K562 (cell line): ENCODE data around the gene STAB2. TPM values are rescaled to one million over a fixed set of nuclear protein-coding genes. Genes with fewer than 3 reads are reported as not detected.

Experiments
- ATAC-seq: fragments of 200-7000 bp; cut with Tn5 transposase; 3 replicates; pipeline ENCODE4 v1.9.1; 2020; ENCODE audit warnings: moderate library complexity
- BruUV-seq: library from RNA; stranded (reverse); fragments of 400-500 nt; replicated peaks from 2 replicates; lab custom pipeline; 2021; lab: Mats Ljungman, UMichigan
- CTCF ChIA-PET: fragments of 300-600 bp; formaldehyde crosslinking; extraction: SDS; loops from one replicate; lab custom pipeline; 2021; ENCODE audit warnings: low intra/inter-chr PET ratio; lab: Yijun Ruan, JAX
- POLR2A ChIA-PET: fragments of 300-600, 350-650 bp; sonication (Branson Sonifier 250); formaldehyde crosslinking; extraction: SDS; loops from one replicate; lab custom pipeline; 2021; ENCODE audit warnings: antibody characterized with exemption, inconsistent platforms; lab: Yijun Ruan, JAX
- DNase-seq, 4 experiments: peaks; one replicate each; pipeline versions ENCODE4 v3.0.0 to v3.0.0-alpha.2; 2011 to 2018; ENCODE audit warnings: low spot score in 3 of 4, mixed read lengths in 3 of 4; ENCODE audit errors: extremely low read depth in 1 of 4
- FAIRE-seq: peaks from 2 replicates; lab custom pipeline; 2011; peaks lifted over from hg19 to GRCh38; lab: Jason Lieb, UNC
- H2AFZ ChIP-seq: 2 replicates; pipeline ENCODE4 v1.6.0; 2011; ENCODE audit warnings: low read depth, low read length, control low read depth, inconsistent platforms
- H3K27ac ChIP-seq: fragments of 200-600 bp; 3 replicates; pipeline ENCODE4 v1.8.0; 2011; ENCODE audit warnings: low read depth, mild to moderate bottlenecking, control low read depth, inconsistent platforms, low read length, moderate library complexity, mixed read lengths; ENCODE audit errors: extremely low read depth
- H3K27me3 ChIP-seq, 2 experiments: fragments of 300-600 bp in 1 of 2; 2 replicates in 1 of 2; 3 replicates in 1 of 2; pipeline versions ENCODE4 v1.6.0 to v1.8.0; 2011; ENCODE audit warnings: inconsistent platforms in 2 of 2, low read length in 2 of 2, mild to moderate bottlenecking in 1 of 2, mixed read lengths in 1 of 2, moderate library complexity in 1 of 2; ENCODE audit not compliant: control insufficient read depth in 2 of 2, insufficient read depth in 2 of 2
- H3K36me3 ChIP-seq: fragments of 300-600 bp; 3 replicates; pipeline ENCODE4 v1.8.0; 2011; ENCODE audit warnings: mild to moderate bottlenecking, low read length, inconsistent platforms; ENCODE audit not compliant: control insufficient read depth, insufficient read depth
- H3K4me1 ChIP-seq, 2 experiments: fragments of 200-600 bp in 1 of 2; replicated peaks in 1 of 2; 2 replicates in 1 of 2; 3 replicates in 1 of 2; pipeline versions ENCODE4 v1.5.1 to v1.8.0; 2011; ENCODE audit warnings: inconsistent platforms in 2 of 2, low read length in 2 of 2, mild to moderate bottlenecking in 1 of 2, mixed read lengths in 1 of 2, moderate library complexity in 1 of 2; ENCODE audit not compliant: control insufficient read depth in 2 of 2, insufficient read depth in 2 of 2
- H3K4me2 ChIP-seq: 2 replicates; pipeline ENCODE4 v1.6.1; 2011; ENCODE audit warnings: low read length, control low read depth, inconsistent platforms, mixed read lengths; ENCODE audit not compliant: insufficient read depth
- H3K4me3 ChIP-seq: fragments of 200-600 bp; sonication (generic), shearing (Covaris generic); 2 replicates; pipeline ENCODE4 v1.5.1; 2016; ENCODE audit warnings: control low read depth, inconsistent platforms
- H3K79me2 ChIP-seq: fragments of 200-600 bp; 3 replicates; pipeline ENCODE4 v1.8.0; 2011; ENCODE audit warnings: low read length, inconsistent platforms; ENCODE audit not compliant: control insufficient read depth, insufficient read depth
- H3K9ac ChIP-seq, 2 experiments: 2 replicates each; pipeline versions ENCODE4 v1.6.0 to v1.6.1; 2011; ENCODE audit warnings: low read depth in 2 of 2, low read length in 2 of 2, control low read depth in 1 of 2, inconsistent platforms in 1 of 2, mild to moderate bottlenecking in 1 of 2, mixed read lengths in 1 of 2; ENCODE audit not compliant: insufficient read depth in 1 of 2
- H3K9me1 ChIP-seq: one replicate; pipeline ENCODE4 v1.6.0; 2011; ENCODE audit warnings: inconsistent platforms, mild to moderate bottlenecking, low read length, moderate library complexity; ENCODE audit not compliant: control insufficient read depth, insufficient read depth
- H3K9me3 ChIP-seq: replicated peaks from 2 replicates; pipeline ENCODE4 v1.5.1; 2011; ENCODE audit warnings: low read depth, low read length, inconsistent platforms; ENCODE audit not compliant: control insufficient read depth, insufficient read depth
- H4K20me1 ChIP-seq: replicated peaks from 2 replicates; pipeline ENCODE4 v1.6.1; 2011; ENCODE audit warnings: low read length, inconsistent platforms, mixed read lengths; ENCODE audit not compliant: control insufficient read depth, insufficient read depth
- BRD9 ChIP-seq: fragments of 450-650 bp; IDR thresholded peaks from 2 replicates; pipeline ENCODE4 v1.6.1; 2018; ENCODE audit warnings: low read depth; ENCODE audit not compliant: partially characterized antibody
- CEBPB ChIP-seq: fragments of 450-650 bp; IDR thresholded peaks from 2 replicates; pipeline ENCODE4 v1.6.1; 2016; ENCODE audit warnings: missing genetic modification characterization, missing compliant biosample characterization
- FOXK1 ChIP-seq: sonication (generic); formaldehyde crosslinking; IDR thresholded peaks from 2 replicates; pipeline ENCODE4 v1.8.0; 2022; ENCODE audit warnings: missing genetic modification reagents, mild to moderate bottlenecking, borderline replicate concordance
- GATA2 ChIP-seq: sonication (generic); formaldehyde crosslinking; IDR thresholded peaks from 2 replicates; pipeline ENCODE4 v1.4.0; 2020; ENCODE audit warnings: mild to moderate bottlenecking, missing genetic modification reagents
- MCM3 ChIP-seq: fragments of 450-650 bp; IDR thresholded peaks from 2 replicates; pipeline ENCODE4 v1.6.1; 2016
- POLR2A ChIP-seq: fragments of 450-650 bp; conservative IDR thresholded peaks from 2 replicates; pipeline ENCODE4 v1.6.1; 2016
- PPARD ChIP-seq: fragments of 250-450 bp; sonication (Bioruptor Pico); IDR thresholded peaks from 2 replicates; pipeline ENCODE4 v1.8.0; 2022; ENCODE audit warnings: inconsistent platforms, mild to moderate bottlenecking, moderate library complexity
- RBM34 ChIP-seq: fragments of 200-400 bp; formaldehyde crosslinking; IDR thresholded peaks from 2 replicates; pipeline ENCODE4 v1.6.1; 2018; ENCODE audit warnings: low read length, borderline replicate concordance; ENCODE audit not compliant: insufficient read depth
- SIX5 ChIP-seq, 2 experiments: IDR thresholded peaks; 2 replicates each; pipeline ENCODE4 v1.6.1; 2011; ENCODE audit warnings: low read length in 2 of 2, borderline replicate concordance in 1 of 2, low read depth in 1 of 2, mild to moderate bottlenecking in 1 of 2, moderate library complexity in 1 of 2; ENCODE audit not compliant: insufficient read depth in 1 of 2
- SREBF2 ChIP-seq: sonication (generic); formaldehyde crosslinking; IDR thresholded peaks from 2 replicates; pipeline ENCODE4 v1.4.0; 2020; ENCODE audit warnings: mild to moderate bottlenecking, missing genetic modification reagents
- TBL1XR1 ChIP-seq, 2 experiments: IDR thresholded peaks; 2 replicates each; pipeline ENCODE4 v1.6.1; 2012; ENCODE audit warnings: improper control_type of control experiment in 2 of 2, low read length in 2 of 2, mild to moderate bottlenecking in 1 of 2
- TBP ChIP-seq: optimal IDR thresholded peaks from 2 replicates; pipeline ENCODE3; 2011; ENCODE audit warnings: low read depth, low read length, improper control_type of control experiment
- ZBTB17 ChIP-seq: fragments of 450-650 bp; formaldehyde crosslinking; IDR thresholded peaks from 2 replicates; pipeline ENCODE4 v1.4.0; 2020; ENCODE audit warnings: mild to moderate bottlenecking
- ZFX ChIP-seq: sonication (generic); formaldehyde crosslinking; IDR thresholded peaks from 2 replicates; pipeline ENCODE4 v1.8.0; 2022; ENCODE audit warnings: mild to moderate bottlenecking, missing genetic modification reagents, moderate library complexity
- ZNF212 ChIP-seq: fragments of 450-650 bp; formaldehyde crosslinking; IDR thresholded peaks from 2 replicates; pipeline ENCODE4 v1.4.0; 2020; ENCODE audit warnings: mild to moderate bottlenecking
- WGBS: fragments of 100-300 bp; shearing (Covaris generic); methylation state at CpG from one replicate; pipeline ENCODE4 v1.1.6; 2016; ENCODE audit warnings: low coverage, mixed read lengths; ENCODE audit not compliant: insufficient coverage; ENCODE audit errors: missing lambda C conversion rate; 5-methylcytosine and 5-hydroxymethylcytosine counted together
- in situ Hi-C: fragments of 300-500 bp; cut with MboI; formaldehyde crosslinking; loops from 4 replicates; pipeline ENCODE4 v1.15.0; 2018; ENCODE audit warnings: inconsistent platforms, mixed read lengths
- intact Hi-C: fragments of 100-400 bp; cut with micrococcal nuclease; formaldehyde crosslinking; loops from 2 replicates; pipeline ENCODE4 v1.14.2; 2022
- polyA plus RNA-seq, 8 experiments: library from polyadenylated mRNA; depleted of rRNA in 4 of 8; stranded (reverse) in 5 of 8; unstranded in 3 of 8; fragments of >200 nt; fragmentation: Nextera tagmentation in 2 of 8; fragmentation: Illumina TruSeq in 1 of 8; extraction: Ambion mirVana in 2 of 8; extraction: Trizol in 1 of 8; gene quantifications; 2 replicates each; pipeline versions ENCODE4 v1.2.1 to v1.2.3, GENCODE V29; 2011 to 2014; ENCODE audit warnings: inconsistent platforms in 1 of 8, missing spikeins in 1 of 8
- total RNA-seq, 7 experiments: library from RNA; depleted of rRNA in 6 of 7; stranded (reverse); fragments of >200 nt in 6 of 7; fragmentation: Illumina TruSeq in 2 of 7; extraction: Trizol in 2 of 7; gene quantifications; 2 replicates each; pipeline versions ENCODE4 v1.2.1 to v1.2.3, GENCODE V29; 2011 to 2021; ENCODE audit warnings: low replicate concordance in 1 of 7
- TF ChIP-seq, protein P1 (sequence below): sonication (generic); formaldehyde crosslinking; IDR thresholded peaks from 2 replicates; pipeline ENCODE4 v1.8.0; 2022; ENCODE audit warnings: mild to moderate bottlenecking, missing genetic modification reagents
- TF ChIP-seq, protein P2 (sequence below): fragments of 450-650 bp; formaldehyde crosslinking; IDR thresholded peaks from 2 replicates; pipeline ENCODE4 v1.4.0; 2022; ENCODE audit warnings: missing genetic modification characterization
- TF ChIP-seq, protein P3 (sequence below), 2 experiments: IDR thresholded peaks; 2 replicates each; pipeline ENCODE4 v1.6.1; 2011; ENCODE audit warnings: borderline replicate concordance in 1 of 2, control low read depth in 1 of 2, low read depth in 1 of 2, low read length in 1 of 2, mild to moderate bottlenecking in 1 of 2, mixed read lengths in 1 of 2, moderate library complexity in 1 of 2; ENCODE audit not compliant: insufficient read depth in 1 of 2, insufficient read length in 1 of 2, poor library complexity in 1 of 2, severe bottlenecking in 1 of 2; ENCODE audit errors: extremely low read depth in 1 of 2
- TF ChIP-seq, protein P4 (sequence below): fragments of 250-450 bp; sonication (Bioruptor Pico); IDR thresholded peaks from 2 replicates; pipeline ENCODE4 v1.5.0; 2022; ENCODE audit warnings: mild to moderate bottlenecking

Gene STAB2
- total and polyA plus RNA-seq, 9 of the 15 experiments (the other 6 are each of a cell fraction or from before 2014, with no cell fraction given) = 0.10 TPM; not detected in 8

DNA sequence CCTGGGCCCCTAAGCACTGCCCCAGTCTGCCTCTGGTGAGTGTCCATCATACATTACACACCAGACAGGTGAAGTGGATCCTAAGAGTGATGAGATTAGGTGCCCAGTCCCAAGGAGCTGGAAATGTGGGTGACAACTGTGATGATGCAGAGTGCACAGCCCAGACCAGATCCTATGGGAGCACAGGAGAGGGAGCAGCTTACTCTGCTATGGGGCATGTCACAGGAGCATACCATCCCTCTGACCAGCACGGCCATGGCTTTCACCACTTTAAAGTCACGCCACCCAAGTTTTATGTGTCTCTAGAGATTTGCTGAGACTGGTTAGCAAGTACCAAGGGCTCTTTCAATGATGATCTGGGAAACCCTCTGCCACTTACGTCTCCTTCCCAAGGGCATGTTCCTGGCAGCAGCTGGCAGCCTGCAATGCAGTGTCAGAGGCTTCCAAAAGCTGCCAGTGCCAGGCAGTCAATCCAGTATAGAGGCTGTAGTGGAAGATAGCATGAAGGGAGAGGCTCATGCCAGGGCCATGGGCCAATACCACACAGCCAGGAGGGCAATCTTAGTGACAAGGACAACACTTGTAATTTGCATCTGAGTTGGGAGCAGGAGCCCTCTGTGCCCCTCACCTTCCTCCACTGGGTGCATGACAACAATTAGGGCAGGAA lies 40.2 kb downstream of the STAB2 start:
- H4K20me1 ChIP-seq = no peaks in the 10 kb centered on the region
- POLR2A ChIA-PET = no interaction called here
- intact Hi-C loops = no loop called here
- FAIRE-seq (no peak), DNase-seq (no peak), ATAC-seq (no peak)
- no peak overlapping the region for H3K4me3 ChIP-seq
- CTCF ChIA-PET = no interaction called here
- no peaks in the 10 kb centered on the region for H3K27me3 ChIP-seq
- H3K4me1 ChIP-seq = no peaks in the 10 kb centered on the region
- no peaks in the 10 kb centered on the region for H3K9me1 ChIP-seq
- TF ChIP-seq TBL1XR1 (IDR thresholded peaks at IDR 0.05; ENCODE audit: low read length in 2 of 2) (no peak), FOXK1 (no peak), MCM3 (no peak), BRD9 (no peak), GATA2 (CRISPR knock-in tag) (no peak), SREBF2 (CRISPR knock-in tag) (no peak), SIX5 (IDR thresholded peaks at IDR 0.05; ENCODE audit: borderline replicate concordance in 1 of 2, insufficient read depth in 1 of 2, low read depth in 1 of 2, low read length in 2 of 2) (no peak), TBP (no peak), ZNF212 (CRISPR knock-in tag) (no peak), RBM34 (no peak), ZBTB17 (CRISPR knock-in tag) (no peak), POLR2A (no peak), PPARD (no peak), CEBPB (no peak), ZFX (no peak)
- TF ChIP-seq, protein P1, sequence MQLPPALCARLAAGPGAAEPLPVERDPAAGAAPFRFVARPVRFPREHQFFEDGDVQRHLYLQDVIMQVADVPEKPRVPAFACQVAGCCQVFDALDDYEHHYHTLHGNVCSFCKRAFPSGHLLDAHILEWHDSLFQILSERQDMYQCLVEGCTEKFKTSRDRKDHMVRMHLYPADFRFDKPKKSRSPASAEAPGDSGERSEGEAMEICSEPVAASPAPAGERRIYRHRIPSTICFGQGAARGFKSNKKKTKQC (CRISPR knock-in tag) = no peak
- TF ChIP-seq, protein P2, sequence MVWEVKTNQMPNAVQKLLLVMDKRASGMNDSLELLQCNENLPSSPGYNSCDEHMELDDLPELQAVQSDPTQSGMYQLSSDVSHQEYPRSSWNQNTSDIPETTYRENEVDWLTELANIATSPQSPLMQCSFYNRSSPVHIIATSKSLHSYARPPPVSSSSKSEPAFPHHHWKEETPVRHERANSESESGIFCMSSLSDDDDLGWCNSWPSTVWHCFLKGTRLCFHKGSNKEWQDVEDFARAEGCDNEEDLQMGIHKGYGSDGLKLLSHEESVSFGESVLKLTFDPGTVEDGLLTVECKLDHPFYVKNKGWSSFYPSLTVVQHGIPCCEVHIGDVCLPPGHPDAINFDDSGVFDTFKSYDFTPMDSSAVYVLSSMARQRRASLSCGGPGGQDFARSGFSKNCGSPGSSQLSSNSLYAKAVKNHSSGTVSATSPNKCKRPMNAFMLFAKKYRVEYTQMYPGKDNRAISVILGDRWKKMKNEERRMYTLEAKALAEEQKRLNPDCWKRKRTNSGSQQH = no peak
- TF ChIP-seq, protein P3, sequence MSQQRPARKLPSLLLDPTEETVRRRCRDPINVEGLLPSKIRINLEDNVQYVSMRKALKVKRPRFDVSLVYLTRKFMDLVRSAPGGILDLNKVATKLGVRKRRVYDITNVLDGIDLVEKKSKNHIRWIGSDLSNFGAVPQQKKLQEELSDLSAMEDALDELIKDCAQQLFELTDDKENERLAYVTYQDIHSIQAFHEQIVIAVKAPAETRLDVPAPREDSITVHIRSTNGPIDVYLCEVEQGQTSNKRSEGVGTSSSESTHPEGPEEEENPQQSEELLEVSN (IDR thresholded peaks at IDR 0.05; ENCODE audit: borderline replicate concordance in 1 of 2, extremely low read depth in 1 of 2, insufficient read depth in 1 of 2, insufficient read length in 1 of 2, low read depth in 1 of 2, low read length in 1 of 2, poor library complexity in 1 of 2, severe bottlenecking in 1 of 2) = no peak
- TF ChIP-seq, protein P4, sequence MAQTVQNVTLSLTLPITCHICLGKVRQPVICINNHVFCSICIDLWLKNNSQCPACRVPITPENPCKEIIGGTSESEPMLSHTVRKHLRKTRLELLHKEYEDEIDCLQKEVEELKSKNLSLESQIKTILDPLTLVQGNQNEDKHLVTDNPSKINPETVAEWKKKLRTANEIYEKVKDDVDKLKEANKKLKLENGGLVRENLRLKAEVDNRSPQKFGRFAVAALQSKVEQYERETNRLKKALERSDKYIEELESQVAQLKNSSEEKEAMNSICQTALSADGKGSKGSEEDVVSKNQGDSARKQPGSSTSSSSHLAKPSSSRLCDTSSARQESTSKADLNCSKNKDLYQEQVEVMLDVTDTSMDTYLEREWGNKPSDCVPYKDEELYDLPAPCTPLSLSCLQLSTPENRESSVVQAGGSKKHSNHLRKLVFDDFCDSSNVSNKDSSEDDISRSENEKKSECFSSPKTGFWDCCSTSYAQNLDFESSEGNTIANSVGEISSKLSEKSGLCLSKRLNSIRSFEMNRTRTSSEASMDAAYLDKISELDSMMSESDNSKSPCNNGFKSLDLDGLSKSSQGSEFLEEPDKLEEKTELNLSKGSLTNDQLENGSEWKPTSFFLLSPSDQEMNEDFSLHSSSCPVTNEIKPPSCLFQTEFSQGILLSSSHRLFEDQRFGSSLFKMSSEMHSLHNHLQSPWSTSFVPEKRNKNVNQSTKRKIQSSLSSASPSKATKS (CRISPR knock-in tag) = no peak
- no peaks in the 10 kb centered on the region for H3K9me3 ChIP-seq
- 0% methylated on average over 3 of the region's 3 CpGs for WGBS
- H3K4me2 ChIP-seq = no peak overlapping the region
- no TSS peak for BruUV-seq
- no peaks in the 10 kb centered on the region for H3K36me3 ChIP-seq
- in situ Hi-C loops = no loop called here
- no peak overlapping the region for H3K27ac ChIP-seq
- H3K79me2 ChIP-seq = no peaks in the 10 kb centered on the region
- no peak overlapping the region for H2AFZ ChIP-seq
- no peak overlapping the region for H3K9ac ChIP-seq
